Esophagus muscularis mucosa (tissue), 4 donors: ENCODE results near the gene CAPRIN2. TPM values are rescaled to one million over a fixed set of nuclear protein-coding genes. Genes with fewer than 3 reads are reported as not detected.
A peak's percentile ranks its signal among the peaks of the same experiment; 100 is the strongest.

Source experiments
- DNase-seq: peaks from one replicate; pipeline ENCODE4 v3.0.0-alpha.2; 2017; ENCODE audit errors: extremely low spot score
- H3K27ac ChIP-seq, 4 donors: fragments of 200-600 bp; sonication (generic); replicated peaks in 1 of 4; 1 replicate in 3 of 4; 2 replicates in 1 of 4; pipeline ENCODE4 v1.5.1; 2016 to 2019; ENCODE audit warnings: mild to moderate bottlenecking in 1 of 4
- H3K27me3 ChIP-seq, 4 donors: fragments of 200-600 bp; sonication (generic); one replicate each; pipeline versions ENCODE4 v1.5.1 to v1.6.0; 2016 to 2019
- H3K36me3 ChIP-seq, 4 donors: fragments of 200-600 bp; sonication (generic); one replicate each; pipeline ENCODE4 v1.5.1; 2016 to 2019
- H3K4me1 ChIP-seq, 4 donors: fragments of 200-600 bp; sonication (generic); one replicate each; pipeline ENCODE4 v1.5.1; 2016 to 2019
- H3K4me3 ChIP-seq, 4 donors: fragments of 200-600 bp; sonication (generic); 1 replicate in 2 of 4; 2 replicates in 2 of 4; pipeline ENCODE4 v1.5.1; 2016 to 2019; ENCODE audit warnings: mild to moderate bottlenecking in 4 of 4, moderate library complexity in 1 of 4
- H3K9me3 ChIP-seq, 4 donors: fragments of 200-600 bp; sonication (generic); 1 replicate in 3 of 4; 2 replicates in 1 of 4; pipeline ENCODE4 v1.5.1; 2016 to 2019
- CTCF ChIP-seq, 3 experiments: fragments of 200-600 bp in 2 of 3; fragments of 450-650 bp in 1 of 3; sonication (generic) in 2 of 3; IDR thresholded peaks; one replicate each; pipeline ENCODE4 v1.5.1; 2017 to 2019; ENCODE audit warnings: antibody characterized with exemption in 3 of 3, mild to moderate bottlenecking in 2 of 3, moderate library complexity in 1 of 3
- EP300 ChIP-seq: sonication (generic); formaldehyde crosslinking; IDR thresholded peaks from one replicate; pipeline ENCODE4 v1.6.1; 2017; ENCODE audit warnings: antibody characterized with exemption
- POLR2A ChIP-seq: fragments of 450-650 bp; IDR thresholded peaks from one replicate; pipeline ENCODE4 v1.6.1; 2017; ENCODE audit warnings: antibody characterized with exemption, moderate library complexity, mild to moderate bottlenecking, low read depth
- POLR2AphosphoS5 ChIP-seq, 2 donors: sonication (generic); formaldehyde crosslinking; IDR thresholded peaks; one replicate each; pipeline ENCODE4 v1.6.1; 2017; ENCODE audit warnings: antibody characterized with exemption in 2 of 2
- WGBS: methylation state at CpG from one replicate; pipeline ENCODE4 v1.1.5; 2018; 5-methylcytosine and 5-hydroxymethylcytosine counted together
- intact Hi-C: fragments of 100-400 bp; cut with DNase I; formaldehyde crosslinking; loops from one replicate; pipeline ENCODE4 v1.15.1; 2023
- total RNA-seq, 4 donors: library from RNA; depleted of rRNA; stranded (reverse); fragments of >200 nt; gene quantifications; one replicate each; pipeline versions ENCODE4 v1.1.0 to v1.2.1, GENCODE V29; 2016

Gene CAPRIN2
- total RNA-seq, 4 donors from 2014 or later: 21.5 to 44.4 (median 27.9) TPM

DNA sequence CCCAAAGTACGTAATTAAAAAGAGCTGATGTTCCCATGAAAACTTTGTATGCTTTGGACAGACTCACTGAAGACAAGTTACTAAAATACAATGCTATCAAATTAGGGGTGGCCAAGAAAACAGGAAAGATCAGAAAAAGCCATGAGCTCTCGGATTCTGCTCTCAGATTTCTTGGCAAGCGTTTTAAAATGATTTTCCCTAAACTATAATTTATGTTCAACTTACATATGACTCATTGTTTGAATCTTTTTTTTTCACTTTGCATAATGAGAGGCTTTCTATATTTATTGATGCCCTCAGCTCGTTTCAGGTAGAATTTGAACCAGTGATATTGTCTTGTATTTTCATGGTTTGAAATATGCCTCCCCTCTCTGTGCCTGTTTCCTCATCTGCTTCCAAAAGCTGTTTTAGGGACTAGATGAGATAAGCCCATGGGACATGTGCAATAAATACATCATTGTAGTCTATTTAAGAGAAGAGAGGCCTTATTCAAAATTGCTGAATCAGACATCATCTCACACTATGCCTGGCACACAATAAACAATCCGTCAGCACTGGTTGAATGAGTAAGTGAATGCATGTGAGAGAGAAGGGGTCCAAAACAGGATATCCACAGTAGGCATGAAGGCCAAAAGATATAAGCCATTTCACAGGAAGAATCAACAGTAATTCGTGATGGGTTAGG lies 54.4 kb downstream of the CAPRIN2 start:
- peaks cover 3 to 9% (median 6%) of the 10 kb centered on the region in 4 donors for H3K4me1 ChIP-seq
- H3K27ac ChIP-seq: no peak overlapping the region
- no peaks in the 10 kb centered on the region for H3K27me3 ChIP-seq
- H3K36me3 ChIP-seq: no peaks in the 10 kb centered on the region
- intact Hi-C loops: no loop called here
- 72% methylated on average over 6 of the region's 6 CpGs for WGBS
- no peak for DNase-seq
- no peaks in the 10 kb centered on the region for H3K9me3 ChIP-seq
- no peak overlapping the region for H3K4me3 ChIP-seq
- no peak for TF ChIP-seq POLR2A

DNA sequence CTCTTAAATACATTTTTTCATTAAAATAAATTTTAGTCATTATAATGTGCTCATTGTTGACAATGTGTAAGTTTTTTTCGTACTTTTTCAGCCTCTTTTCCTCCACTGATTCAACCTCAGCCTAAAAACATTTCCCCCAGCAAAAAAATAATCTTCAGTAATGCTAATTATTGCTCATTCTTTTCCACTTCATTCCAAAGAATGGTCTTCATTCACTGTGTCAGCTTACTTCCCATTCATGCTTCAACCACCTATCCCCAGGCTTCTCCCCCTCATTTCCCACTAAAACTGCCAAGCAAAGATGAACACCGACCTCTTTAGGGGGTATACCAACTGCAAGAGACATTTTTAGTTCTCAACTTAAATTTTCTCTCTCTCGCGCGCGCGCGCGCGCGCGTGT lies 56.4 kb downstream of the CAPRIN2 start:
- Histone ChIP-seq H3K36me3 (no peaks in the 10 kb centered on the region), H3K4me3 (no peak overlapping the region), H3K9me3 (no peaks in the 10 kb centered on the region), H3K27ac (no peak overlapping the region), H3K27me3 (no peaks in the 10 kb centered on the region), H3K4me1 (peaks cover 14 to 25% (median 19%) of the 10 kb centered on the region in 4 donors)
- intact Hi-C loops: loop anchor here (10.0 kb wide), 1 partner anchor 96 kb away; no protein-coding TSS in a partner anchor
- TF ChIP-seq EP300 (no peak), POLR2A (no peak), POLR2AphosphoS5 (IDR thresholded peaks at IDR 0.05) (no peak), CTCF (IDR thresholded peaks at IDR 0.05) (no peak)
- 93% methylated on average over 12 of the region's 12 CpGs for WGBS
- no peak for DNase-seq

GRCh38 chr12:30696943-30697342 lies 57.8 kb downstream of the CAPRIN2 start:
- Histone ChIP-seq H3K4me1 (peaks cover 21 to 38% (median 33%) of the 10 kb centered on the region in 4 donors), H3K4me3 (no peak overlapping the region), H3K27me3 (no peaks in the 10 kb centered on the region), H3K36me3 (no peaks in the 10 kb centered on the region), H3K27ac (no peak overlapping the region), H3K9me3 (no peaks in the 10 kb centered on the region)
- TF ChIP-seq CTCF (IDR thresholded peaks at IDR 0.05) (no peak), EP300 (no peak), POLR2AphosphoS5 (IDR thresholded peaks at IDR 0.05) (no peak), POLR2A (no peak)
- intact Hi-C loops: loop anchor here (10.0 kb wide), 1 partner anchor 98 kb away; no protein-coding TSS in a partner anchor
- WGBS: 86% methylated on average over 7 of the region's 7 CpGs
- DNase-seq: no peak

- H3K36me3 ChIP-seq: no peaks in the 10 kb centered on the region
- H3K27ac ChIP-seq: peak overlapping the region in 1 of 4 donors; percentile 86
- WGBS: 81% methylated on average over 8 of the region's 14 CpGs
- no peak for DNase-seq
- H3K4me3 ChIP-seq: peak overlapping the region; percentile 89 to 97 (median 92)
- H3K4me1 ChIP-seq: peaks cover 22 to 38% (median 35%) of the 10 kb centered on the region in 4 donors
- H3K9me3 ChIP-seq: no peaks in the 10 kb centered on the region
- intact Hi-C loops: loop anchor here (10.0 kb wide), 1 partner anchor 98 kb away; no protein-coding TSS in a partner anchor
- H3K27me3 ChIP-seq: no peaks in the 10 kb centered on the region
- TF ChIP-seq POLR2A (no peak), EP300 (no peak), CTCF (IDR thresholded peaks at IDR 0.05) (no peak), POLR2AphosphoS5 (IDR thresholded peaks at IDR 0.05) (no peak)
Measured at GRCh38 chr12:30696486-30696885, 58.3 kb downstream of the CAPRIN2 start.

DNA sequence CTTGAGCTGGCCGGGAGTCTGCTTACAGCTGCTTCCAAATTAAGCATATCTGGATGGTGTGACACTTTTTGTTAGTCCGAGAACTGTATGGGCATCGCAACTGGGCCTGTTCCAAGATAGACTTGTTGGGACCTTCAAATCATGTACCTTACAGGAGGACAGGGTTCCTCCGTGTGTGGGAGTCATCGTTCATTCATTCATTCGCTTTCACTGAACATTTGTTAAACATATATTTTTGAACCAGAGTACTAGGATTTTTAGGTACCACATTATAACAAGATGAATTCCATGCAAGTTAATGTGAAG lies 58.7 kb downstream of the CAPRIN2 start:
- DNase-seq: no peak
- Histone ChIP-seq H3K27ac (peak overlapping the region; percentile 83 to 90 (median 86)), H3K27me3 (no peaks in the 10 kb centered on the region), H3K36me3 (no peaks in the 10 kb centered on the region), H3K4me1 (peaks cover 26 to 42% (median 40%) of the 10 kb centered on the region in 4 donors), H3K9me3 (no peaks in the 10 kb centered on the region), H3K4me3 (peak overlapping the region; percentile 89 to 97 (median 92))
- TF ChIP-seq POLR2AphosphoS5 (IDR thresholded peaks at IDR 0.05): peak in 1 of 2 donors; percentile 2
- TF ChIP-seq EP300: no peak
- 11% methylated on average over 5 of the region's 6 CpGs for whole genome bisulfite sequencing
- intact Hi-C loops: loop anchor here (10.0 kb wide), 1 partner anchor 99 kb away; no protein-coding TSS in a partner anchor
